ENCODE measurements around the gene SMAD5. TPM values are rescaled to one million over a fixed set of nuclear protein-coding genes. Genes with fewer than 3 reads are reported as not detected.

SMAD5 gene
- polyA plus RNA-seq, 3 donors: 7.9 to 19.2 (median 17.3) TPM

- H3K9me3 Mint-ChIP-seq: no peaks in the 10 kb centered on the region
- no peaks in the 10 kb centered on the region for H3K36me3 Mint-ChIP-seq
- no peaks in the 10 kb centered on the region for H3K9me3 ChIP-seq (replicated peaks in 1 of 2; ENCODE audit: control insufficient read depth in 1 of 2, insufficient read depth in 1 of 2, low read length in 2 of 2)
- WGBS (ENCODE audit: insufficient coverage): 100% methylated on average over 2 of the region's 7 CpGs
- H3K36me3 ChIP-seq (replicated peaks in 1 of 2; ENCODE audit: control insufficient read depth in 1 of 2, insufficient read depth in 2 of 2, low read length in 2 of 2): no peaks in the 10 kb centered on the region
- TF ChIP-seq, protein P1, sequence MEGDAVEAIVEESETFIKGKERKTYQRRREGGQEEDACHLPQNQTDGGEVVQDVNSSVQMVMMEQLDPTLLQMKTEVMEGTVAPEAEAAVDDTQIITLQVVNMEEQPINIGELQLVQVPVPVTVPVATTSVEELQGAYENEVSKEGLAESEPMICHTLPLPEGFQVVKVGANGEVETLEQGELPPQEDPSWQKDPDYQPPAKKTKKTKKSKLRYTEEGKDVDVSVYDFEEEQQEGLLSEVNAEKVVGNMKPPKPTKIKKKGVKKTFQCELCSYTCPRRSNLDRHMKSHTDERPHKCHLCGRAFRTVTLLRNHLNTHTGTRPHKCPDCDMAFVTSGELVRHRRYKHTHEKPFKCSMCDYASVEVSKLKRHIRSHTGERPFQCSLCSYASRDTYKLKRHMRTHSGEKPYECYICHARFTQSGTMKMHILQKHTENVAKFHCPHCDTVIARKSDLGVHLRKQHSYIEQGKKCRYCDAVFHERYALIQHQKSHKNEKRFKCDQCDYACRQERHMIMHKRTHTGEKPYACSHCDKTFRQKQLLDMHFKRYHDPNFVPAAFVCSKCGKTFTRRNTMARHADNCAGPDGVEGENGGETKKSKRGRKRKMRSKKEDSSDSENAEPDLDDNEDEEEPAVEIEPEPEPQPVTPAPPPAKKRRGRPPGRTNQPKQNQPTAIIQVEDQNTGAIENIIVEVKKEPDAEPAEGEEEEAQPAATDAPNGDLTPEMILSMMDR (IDR thresholded peaks at IDR 0.05): no peak
- H3K27me3 Mint-ChIP-seq (ENCODE audit: low read depth in 3 of 3): peaks cover 15 to 20% (median 19%) of the 10 kb centered on the region in 3 donors
- H3K79me2 ChIP-seq (ENCODE audit: insufficient read depth, low read length): no peaks in the 10 kb centered on the region
- no peak overlapping the region for H3K27ac ChIP-seq (ENCODE audit: low read depth in 1 of 2, low read length in 2 of 2)
- H3K27me3 ChIP-seq (ENCODE audit: control insufficient read depth in 2 of 2, insufficient read depth in 2 of 2, low read length in 2 of 2): peaks cover 0 to 6% of the 10 kb centered on the region in 2 donors
- no peaks in the 10 kb centered on the region for H4K20me1 ChIP-seq (ENCODE audit: insufficient read depth, low read length)
- no peak overlapping the region for H3K4me3 Mint-ChIP-seq
- no peak overlapping the region for H3K27ac Mint-ChIP-seq
- no peak overlapping the region for H3K4me3 ChIP-seq (replicated peaks in 1 of 3; ENCODE audit: low read depth in 2 of 3, low read length in 3 of 3)
- H3K4me2 ChIP-seq (replicated peaks; ENCODE audit: extremely low read depth, low read length, poor library complexity, severe bottlenecking): no peak overlapping the region
- H3K9ac ChIP-seq (ENCODE audit: insufficient read depth, low read length, poor library complexity, severe bottlenecking): no peak overlapping the region
- H3K4me1 ChIP-seq (ENCODE audit: control insufficient read depth in 1 of 2, insufficient read depth in 2 of 2, low read length in 2 of 2): no peaks in the 10 kb centered on the region
- no peak overlapping the region for H2AFZ ChIP-seq (ENCODE audit: insufficient read depth, low read depth, low read length, poor library complexity, severe bottlenecking)
- intact Hi-C loops (cut with micrococcal nuclease): no loop called here
- no peak for DNase-seq
- peaks cover 3% of the 10 kb centered on the region for H3K4me1 Mint-ChIP-seq
Observed at GRCh38 chr5:136207631-136208030, 75.0 kb downstream of the SMAD5 start.

- Histone ChIP-seq H3K9ac (ENCODE audit: insufficient read depth, low read length, poor library complexity, severe bottlenecking) (no peak overlapping the region), H3K27ac (ENCODE audit: low read depth in 1 of 2, low read length in 2 of 2) (no peak overlapping the region), H3K4me1 (ENCODE audit: control insufficient read depth in 1 of 2, insufficient read depth in 2 of 2, low read length in 2 of 2) (no peaks in the 10 kb centered on the region), H3K4me2 (replicated peaks; ENCODE audit: extremely low read depth, low read length, poor library complexity, severe bottlenecking) (no peak overlapping the region), H3K79me2 (ENCODE audit: insufficient read depth, low read length) (no peaks in the 10 kb centered on the region), H3K27me3 (ENCODE audit: control insufficient read depth in 2 of 2, insufficient read depth in 2 of 2, low read length in 2 of 2) (no peaks in the 10 kb centered on the region), H3K4me3 (replicated peaks in 1 of 3; ENCODE audit: low read depth in 2 of 3, low read length in 3 of 3) (no peak overlapping the region), H3K36me3 (replicated peaks in 1 of 2; ENCODE audit: control insufficient read depth in 1 of 2, insufficient read depth in 2 of 2, low read length in 2 of 2) (no peaks in the 10 kb centered on the region), H2AFZ (ENCODE audit: insufficient read depth, low read depth, low read length, poor library complexity, severe bottlenecking) (no peak overlapping the region), H4K20me1 (ENCODE audit: insufficient read depth, low read length) (no peaks in the 10 kb centered on the region), H3K9me3 (replicated peaks in 1 of 2; ENCODE audit: control insufficient read depth in 1 of 2, insufficient read depth in 1 of 2, low read length in 2 of 2) (no peaks in the 10 kb centered on the region)
- Mint-ChIP-seq H3K4me1 (peaks cover 3% of the 10 kb centered on the region), H3K27me3 (ENCODE audit: low read depth in 3 of 3) (peaks cover 11 to 18% (median 11%) of the 10 kb centered on the region in 3 donors), H3K4me3 (no peak overlapping the region), H3K9me3 (no peaks in the 10 kb centered on the region), H3K36me3 (no peaks in the 10 kb centered on the region), H3K27ac (no peak overlapping the region)
- intact Hi-C loops (cut with micrococcal nuclease): no loop called here
- WGBS (ENCODE audit: insufficient coverage): 92% methylated on average over 1 of the region's 3 CpGs
- TF ChIP-seq, protein P1 (IDR thresholded peaks at IDR 0.05): no peak
- no peak for DNase-seq
Observed at GRCh38 chr5:136208916-136209315, 76.3 kb downstream of the SMAD5 start.

Measured in CD14-positive monocyte (primary cell).